GM21447 (cell line): ENCODE measurements around the gene ZNF654.
"Not testable (repeated sequence)": the region's sequence is repeated elsewhere in the genome, so short reads cannot be mapped to it uniquely, and the experiment has no call there.

Experiments
- ATAC-seq: cut with Tn5 transposase; IDR thresholded peaks from one replicate; pipeline ENCODE4 v1.9.1; 2021; ENCODE audit not compliant: unreplicated experiment

The ZNF654 gene

GRCh38 chr3:88058581-88059379 lies at the start of gene ZNF654, which contains the start of gene CGGBP1:
Gene ZNF654, plus strand, starts transcription at chr3:88059255. Its CDS starts 65 bp downstream, at chr3:88059320.
Gene CGGBP1, minus strand, starts transcription at chr3:88059005. Its CDS starts 3,029 bp downstream, at chr3:88055976.
- ATAC-seq = peak; percentile 93

GRCh38 chr3:88010810-88011209 lies 48.2 kb upstream of the ZNF654 start:
- no peak for ATAC-seq

GRCh38 chr3:88013592-88013991 lies 45.5 kb upstream of the ZNF654 start:
- ATAC-seq = no peak

- ATAC-seq = not testable (repeated sequence)
These were observed 43.4 kb upstream of the ZNF654 start for GRCh38 chr3:88015656-88016055.

- peak; percentile 97 for ATAC-seq
These were observed 40.0 kb upstream of the ZNF654 start for GRCh38 chr3:88019024-88019423.

GRCh38 chr3:88025001-88025552 lies 34.0 kb upstream of the ZNF654 start:
- ATAC-seq = no peak

GRCh38 chr3:88028876-88029275 lies 30.2 kb upstream of the ZNF654 start:
- no peak for ATAC-seq

- ATAC-seq = no peak
These were observed 28.8 kb upstream of the ZNF654 start for GRCh38 chr3:88030210-88030609.

GRCh38 chr3:88031642-88032077 lies 27.4 kb upstream of the ZNF654 start:
- ATAC-seq = peak; percentile 87

- peak; percentile 13 for ATAC-seq
These were observed 26.8 kb upstream of the ZNF654 start for GRCh38 chr3:88032245-88032644.

- no peak for ATAC-seq
These were observed 26.0 kb upstream of the ZNF654 start for GRCh38 chr3:88033079-88033478.

GRCh38 chr3:88033808-88034207 lies 25.2 kb upstream of the ZNF654 start:
- no peak for ATAC-seq

GRCh38 chr3:88034491-88035275 lies 24.4 kb upstream of the ZNF654 start:
- ATAC-seq = no peak

- no peak for ATAC-seq
These were observed 22.8 kb upstream of the ZNF654 start for GRCh38 chr3:88036221-88036620.

GRCh38 chr3:88038566-88038965 lies 20.5 kb upstream of the ZNF654 start:
- no peak for ATAC-seq

- no peak for ATAC-seq
These were observed 18.5 kb upstream of the ZNF654 start for GRCh38 chr3:88040529-88040928.

GRCh38 chr3:88041005-88041404 lies 18.1 kb upstream of the ZNF654 start:
- ATAC-seq = no peak

- no peak for ATAC-seq
These were observed 14.6 kb upstream of the ZNF654 start for GRCh38 chr3:88044411-88044810.

GRCh38 chr3:88046766-88047165 lies 12.3 kb upstream of the ZNF654 start:
- ATAC-seq = no peak

- no peak for ATAC-seq
These were observed 1.3 kb upstream of the ZNF654 start for GRCh38 chr3:88057630-88058305.

GRCh38 chr3:88058306-88058580 lies 812 bp upstream of the ZNF654 start:
- ATAC-seq = peak; percentile 15
